Measurements from ENCODE around the gene NDUFS3. TPM values are rescaled to one million over a fixed set of nuclear protein-coding genes. Genes with fewer than 3 reads are reported as not detected.

Gene NDUFS3
- total and polyA plus RNA-seq, 2 of the 13 experiments (the other 11 are each of a cell fraction or from before 2014, with no cell fraction given) = 151 to 184 TPM

- TF ChIP-seq ZNF552 (CRISPR knock-in tag; IDR thresholded peaks at IDR 0.05; ENCODE audit: borderline replicate concordance) (no peak; the same call in 1 of the 2 replicates), ZNF713 (CRISPR knock-in tag; IDR thresholded peaks at IDR 0.05) (0 out of 2 replicates have a peak, but pooled peaks have one; percentile 47), MTERF4 (CRISPR knock-in tag; IDR thresholded peaks at IDR 0.05) (peak; percentile 49; the same call in 1 of the 2 replicates), ZBTB34 (CRISPR knock-in tag; IDR thresholded peaks at IDR 0.05) (no peak), ZFP1 (CRISPR knock-in tag; IDR thresholded peaks at IDR 0.05) (no peak), FOXM1 (CRISPR knock-in tag; IDR thresholded peaks at IDR 0.05) (no peak), NAIF1 (CRISPR knock-in tag; IDR thresholded peaks at IDR 0.05; ENCODE audit: borderline replicate concordance) (no peak; the same call in 1 of the 2 replicates), ZNF34 (CRISPR knock-in tag; IDR thresholded peaks at IDR 0.05; ENCODE audit: borderline replicate concordance) (no peak), AGO1 (IDR thresholded peaks at IDR 0.05; ENCODE audit: low read depth, low read length, poor library complexity, severe bottlenecking) (peak; percentile 88), SAFB2 (CRISPR knock-in tag; IDR thresholded peaks at IDR 0.05; ENCODE audit: borderline replicate concordance, low read depth) (no peak; the same call in 1 of the 2 replicates), JUNB (CRISPR knock-in tag; IDR thresholded peaks at IDR 0.05; ENCODE audit: borderline replicate concordance) (no peak), ATF7 (IDR thresholded peaks at IDR 0.05) (no peak), ATF7 (CRISPR knock-in tag; IDR thresholded peaks at IDR 0.05) (peak; percentile 39; the same call in 1 of the 2 replicates), ZNF646 (CRISPR knock-in tag; IDR thresholded peaks at IDR 0.05) (no peak; the same call in 1 of the 2 replicates), GPN1 (CRISPR knock-in tag; IDR thresholded peaks at IDR 0.05; ENCODE audit: borderline replicate concordance) (no peak), PHF5A (CRISPR knock-in tag; IDR thresholded peaks at IDR 0.05; ENCODE audit: low read depth, unreplicated experiment) (peak; percentile 54), NFYC (CRISPR knock-in tag; IDR thresholded peaks at IDR 0.05) (0 out of 2 replicates have a peak, but pooled peaks have one; percentile 9), ONECUT2 (CRISPR knock-in tag; IDR thresholded peaks at IDR 0.05) (no peak), HCFC1 (IDR thresholded peaks at IDR 0.05; ENCODE audit: low read depth, low read length) (peak; percentile 31; the same call in 1 of the 2 replicates), FOXO1 (CRISPR knock-in tag; IDR thresholded peaks at IDR 0.05) (peak; percentile 39; the same call in 1 of the 2 replicates)
Observed at GRCh38 chr11:47552566-47553405, 26.1 kb upstream of the NDUFS3 start, which contains the start of gene CELF1 (continued).

All from HepG2 (cell line).